Measurements from ENCODE around the gene GAS2L2. TPM values are rescaled to one million over a fixed set of nuclear protein-coding genes. Genes with fewer than 3 reads are reported as not detected.
"Not testable (repeated sequence)": the region's sequence is repeated elsewhere in the genome, so short reads cannot be mapped to it uniquely, and the experiment has no call there.

GAS2L2 gene
- total RNA-seq, 1 experiment from 2014 or later = not detected

DNA sequence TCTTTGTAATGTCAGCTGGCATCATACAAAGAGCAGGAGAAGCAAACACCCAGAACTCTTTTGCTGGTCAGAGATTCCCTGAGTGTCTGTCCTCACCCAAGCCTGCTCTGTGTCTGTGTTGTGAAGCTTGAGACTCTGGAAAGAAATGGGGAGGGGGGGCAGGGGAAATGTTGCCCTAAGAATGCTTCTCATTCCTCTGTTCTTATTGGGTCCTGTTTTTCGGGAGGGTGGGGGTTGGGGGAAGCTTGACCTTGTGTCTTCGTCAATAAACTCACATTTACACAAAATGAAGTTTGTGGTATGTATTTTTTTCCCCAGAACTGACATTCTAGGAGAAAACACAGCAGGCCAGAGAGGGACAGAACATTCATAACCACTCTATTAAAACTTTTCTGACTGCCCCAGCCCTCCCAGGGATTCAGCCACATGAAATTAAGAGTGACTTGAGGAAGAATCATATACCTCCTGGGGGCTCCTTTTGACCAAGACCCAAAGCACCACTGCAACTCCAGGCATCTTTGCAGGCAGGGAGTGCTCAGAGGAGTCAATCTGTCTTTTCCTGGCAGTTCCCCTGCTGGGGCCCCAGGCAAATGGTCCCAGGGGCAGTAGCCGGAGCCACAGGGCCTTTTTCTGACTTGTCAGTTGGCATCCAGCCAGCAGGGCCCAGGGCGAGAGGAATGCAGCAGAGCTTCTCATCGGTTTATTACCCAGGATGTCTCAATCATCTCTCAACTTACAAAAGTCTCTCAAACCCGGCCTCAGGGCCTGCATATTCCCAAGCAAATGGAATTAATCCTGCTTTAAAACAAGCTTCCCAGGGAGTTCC lies 26.7 kb downstream of the GAS2L2 start:
- H3K9me3 ChIP-seq = no peaks in the 10 kb centered on the region
- H3K27me3 ChIP-seq = no peaks in the 10 kb centered on the region
- H3K4me3 ChIP-seq = no peak overlapping the region
- peak; percentile 53 for DNase-seq
- H3K36me3 ChIP-seq = peaks cover 32% of the 10 kb centered on the region

DNA sequence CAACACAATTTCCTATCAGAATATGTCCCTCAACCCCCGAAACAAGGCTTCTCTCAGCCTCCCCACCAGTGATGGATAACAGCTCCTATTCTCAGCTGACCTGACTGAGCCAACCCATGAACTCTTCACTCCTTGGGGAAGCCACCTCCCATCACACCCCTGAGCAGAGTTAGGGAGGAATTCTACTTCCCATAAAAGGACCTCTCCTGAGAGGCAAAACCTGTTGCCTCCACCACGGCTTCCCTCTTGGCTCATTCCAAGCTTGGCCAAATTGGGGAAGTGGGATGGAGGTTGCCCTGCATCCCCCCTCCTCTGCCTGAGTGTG lies 27.3 kb downstream of the GAS2L2 start:
- no peaks in the 10 kb centered on the region for H3K27me3 ChIP-seq
- H3K4me3 ChIP-seq = no peak overlapping the region
- H3K36me3 ChIP-seq = peaks cover 34% of the 10 kb centered on the region
- DNase-seq = no peak
- no peaks in the 10 kb centered on the region for H3K9me3 ChIP-seq

DNA sequence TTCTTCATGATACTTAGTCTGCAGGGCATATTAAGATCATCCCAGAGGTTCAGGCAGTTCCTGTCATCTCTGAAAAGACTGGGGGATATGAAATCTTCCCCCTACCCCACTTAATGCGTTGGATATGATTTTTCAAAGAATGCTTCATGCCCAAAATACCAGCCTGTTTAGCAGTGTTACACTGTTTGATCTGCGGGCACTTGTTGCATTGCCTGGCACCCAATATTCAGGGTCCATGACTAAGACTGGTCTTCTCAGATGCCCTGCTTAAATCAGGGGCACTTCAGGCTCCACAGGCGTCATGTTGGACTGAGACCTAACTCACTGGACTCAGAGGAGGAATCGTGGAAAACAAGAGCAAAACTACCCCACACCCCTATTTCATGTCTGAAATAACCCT lies 28.0 kb downstream of the GAS2L2 start:
- Histone ChIP-seq H3K36me3 (peaks cover 34% of the 10 kb centered on the region), H3K9me3 (no peaks in the 10 kb centered on the region), H3K4me3 (no peak overlapping the region), H3K27me3 (no peaks in the 10 kb centered on the region)
- DNase-seq = no peak

DNA sequence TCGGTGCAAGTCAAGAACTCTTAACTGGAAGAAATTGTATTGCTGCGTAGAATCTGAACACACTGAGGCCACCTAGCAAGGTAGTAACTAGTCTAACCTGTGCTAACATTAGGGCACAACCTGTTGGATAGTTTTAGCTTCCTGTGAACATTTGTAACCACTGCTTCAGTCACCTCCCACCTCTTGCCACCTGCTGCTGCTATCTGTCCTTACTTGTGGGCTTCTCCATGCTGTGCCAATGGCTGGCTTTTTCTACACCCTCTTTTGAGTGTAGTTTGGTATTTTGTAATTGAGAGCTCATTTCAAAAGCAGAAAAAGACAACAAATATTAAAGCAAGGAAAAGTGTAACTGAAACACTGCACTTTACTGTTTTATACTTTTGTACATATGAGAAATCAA lies 29.3 kb downstream of the GAS2L2 start:
- H3K9me3 ChIP-seq = no peaks in the 10 kb centered on the region
- no peak for DNase-seq
- no peak overlapping the region for H3K4me3 ChIP-seq
- no peaks in the 10 kb centered on the region for H3K27me3 ChIP-seq
- H3K36me3 ChIP-seq = peaks cover 36% of the 10 kb centered on the region

DNA sequence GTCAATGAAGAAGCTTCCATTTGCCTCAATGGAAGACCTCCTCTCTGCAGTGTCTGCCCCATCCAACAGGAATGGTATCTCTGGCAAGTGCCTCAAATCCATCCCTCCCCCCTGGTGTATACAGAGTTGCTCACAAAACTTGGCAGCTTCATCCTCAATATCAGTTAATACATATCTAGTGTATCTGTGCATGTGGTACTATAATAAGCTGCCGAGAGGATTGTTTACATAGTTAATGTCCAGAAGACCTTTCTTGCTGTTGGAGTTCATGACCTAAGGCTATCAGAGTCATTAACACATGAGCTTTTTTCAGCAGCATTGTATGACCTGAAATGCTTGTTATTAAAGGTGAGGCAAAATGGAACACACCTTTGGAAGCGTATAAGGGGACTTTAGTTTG lies 35.6 kb downstream of the GAS2L2 start:
- Histone ChIP-seq H3K4me3 (no peak overlapping the region), H3K36me3 (peaks cover 35% of the 10 kb centered on the region), H3K27me3 (no peaks in the 10 kb centered on the region), H3K9me3 (no peaks in the 10 kb centered on the region)
- DNase-seq = no peak

DNA sequence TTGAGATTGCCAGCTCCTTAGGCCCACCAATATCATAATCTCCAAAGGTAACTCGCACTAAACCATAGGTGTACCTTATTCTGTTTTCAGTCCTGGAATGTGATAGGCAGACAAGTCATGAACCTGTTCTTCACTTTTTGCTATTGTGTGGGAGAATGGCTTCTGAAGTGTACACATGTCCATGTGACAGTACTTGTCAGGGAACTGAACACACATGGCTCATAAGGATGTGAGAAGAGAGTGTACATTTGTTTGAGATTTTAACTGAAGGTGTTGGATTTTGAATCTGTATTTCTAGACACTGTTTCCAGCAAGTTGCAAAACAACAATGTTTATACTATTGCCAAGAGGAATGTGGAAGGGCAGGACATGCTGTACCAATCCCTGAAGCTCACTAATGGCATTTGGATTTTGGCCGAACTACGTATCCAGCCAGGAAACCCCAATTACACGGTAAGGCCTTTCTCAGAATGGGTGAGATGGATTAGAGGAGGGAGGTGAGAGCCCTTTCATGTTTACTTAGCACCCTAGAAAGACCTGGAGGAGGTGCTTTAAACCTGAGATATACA lies 36.1 kb downstream of the GAS2L2 start:
- DNase-seq = no peak

DNA sequence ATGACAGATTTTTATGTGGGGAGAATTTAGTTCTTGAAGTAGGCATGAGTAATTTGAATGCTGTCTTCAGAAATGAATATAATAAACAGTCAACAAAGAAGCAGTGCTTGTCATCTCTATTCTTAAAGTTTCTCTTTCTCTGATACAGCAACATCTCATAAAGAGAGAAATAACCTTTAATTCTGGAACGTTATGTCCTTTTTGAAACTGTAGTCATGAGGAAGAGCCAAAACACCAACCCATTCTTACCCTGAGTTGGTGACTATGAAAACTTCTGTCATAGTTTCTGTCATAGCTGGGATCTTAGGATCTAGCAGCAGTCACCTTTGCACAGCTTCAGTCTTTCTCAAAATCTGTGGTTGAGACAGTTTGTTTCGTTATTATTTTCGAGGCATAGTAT lies 36.9 kb downstream of the GAS2L2 start:
- no peaks in the 10 kb centered on the region for H3K9me3 ChIP-seq
- DNase-seq = no peak
- H3K4me3 ChIP-seq = no peak overlapping the region
- no peaks in the 10 kb centered on the region for H3K27me3 ChIP-seq
- peaks cover 44% of the 10 kb centered on the region for H3K36me3 ChIP-seq

More for the DNA sequence above, 36.1 kb downstream of the GAS2L2 start:
- Histone ChIP-seq H3K36me3 (peaks cover 39% of the 10 kb centered on the region), H3K9me3 (no peaks in the 10 kb centered on the region), H3K27me3 (no peaks in the 10 kb centered on the region), H3K4me3 (no peak overlapping the region)

DNA sequence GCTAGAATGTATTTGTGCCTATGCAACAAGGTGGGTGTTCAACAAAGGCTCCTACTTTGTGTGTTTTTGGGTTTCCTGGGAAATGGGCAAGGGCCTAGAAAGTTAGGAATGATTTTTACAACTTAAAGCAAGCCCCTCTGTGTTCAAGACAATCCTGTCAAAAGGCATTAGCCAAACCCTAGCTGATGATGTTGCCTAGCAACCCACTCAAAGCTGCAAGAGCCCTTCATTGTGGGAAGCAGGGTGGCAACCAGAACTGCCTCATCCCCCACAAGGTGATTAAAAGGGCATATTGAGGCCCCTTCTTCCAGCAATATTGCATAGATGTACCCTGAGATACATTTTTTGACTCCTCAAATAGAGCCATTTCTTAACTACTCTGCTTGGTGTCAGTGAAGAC lies 37.6 kb downstream of the GAS2L2 start:
- no peak for DNase-seq
- Histone ChIP-seq H3K27me3 (no peaks in the 10 kb centered on the region), H3K36me3 (peaks cover 46% of the 10 kb centered on the region)

DNA sequence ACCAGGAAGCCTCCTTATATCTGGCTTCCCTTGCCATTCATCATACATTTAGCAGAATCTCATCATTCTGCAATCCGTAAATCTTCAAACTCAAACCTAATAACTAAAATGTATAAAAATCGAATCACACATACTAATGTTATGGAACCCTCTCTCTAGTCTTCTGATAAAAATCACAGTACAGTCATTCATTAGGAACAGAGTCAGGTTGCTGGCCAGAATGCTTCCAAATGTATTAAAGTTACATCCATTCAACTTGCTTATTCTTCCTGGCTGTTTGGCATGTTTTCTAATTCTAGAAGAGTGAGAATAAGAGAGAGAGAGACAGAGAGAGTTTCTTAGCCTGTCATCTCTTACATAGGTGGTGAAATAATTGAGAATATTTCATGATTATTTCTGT lies 38.1 kb downstream of the GAS2L2 start:
- Histone ChIP-seq H3K36me3 (peaks cover 49% of the 10 kb centered on the region), H3K27me3 (no peaks in the 10 kb centered on the region), H3K4me3 (no peak overlapping the region), H3K9me3 (no peaks in the 10 kb centered on the region)
- DNase-seq = no peak

More for the DNA sequence above, 37.6 kb downstream of the GAS2L2 start:
- Histone ChIP-seq H3K9me3 (no peaks in the 10 kb centered on the region), H3K4me3 (no peak overlapping the region)

DNA sequence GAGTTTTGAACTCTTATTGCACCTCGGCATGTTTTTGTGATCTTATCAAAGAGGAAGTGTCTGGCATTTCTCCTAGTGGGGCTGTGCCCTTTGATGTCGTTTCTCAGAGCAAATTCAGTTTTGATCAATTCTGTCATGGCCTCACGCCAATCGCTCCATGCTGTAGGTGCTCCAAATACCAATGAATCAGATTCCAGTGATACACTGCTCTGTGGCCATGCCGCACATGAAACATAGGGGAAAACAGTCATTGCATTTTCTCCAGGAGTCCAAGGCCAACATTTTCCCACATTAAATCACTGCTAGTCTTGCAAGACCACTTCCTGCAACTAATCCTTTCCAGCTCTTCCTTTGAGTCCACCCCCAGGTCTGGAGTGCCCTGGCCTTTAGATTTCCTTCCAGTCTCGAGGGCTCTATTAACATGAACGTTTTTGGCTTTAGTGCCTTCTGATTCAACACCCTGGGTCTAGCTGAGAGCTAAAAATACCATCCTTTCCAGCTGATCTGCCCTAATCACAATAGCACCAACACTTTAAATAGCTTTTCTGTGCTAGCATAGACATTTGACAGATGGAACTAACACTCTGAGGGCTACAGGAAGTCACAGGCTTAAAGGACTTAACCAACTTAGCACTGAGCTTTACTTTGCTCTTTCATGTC lies 39.8 kb downstream of the GAS2L2 start:
- DNase-seq = no peak

DNA sequence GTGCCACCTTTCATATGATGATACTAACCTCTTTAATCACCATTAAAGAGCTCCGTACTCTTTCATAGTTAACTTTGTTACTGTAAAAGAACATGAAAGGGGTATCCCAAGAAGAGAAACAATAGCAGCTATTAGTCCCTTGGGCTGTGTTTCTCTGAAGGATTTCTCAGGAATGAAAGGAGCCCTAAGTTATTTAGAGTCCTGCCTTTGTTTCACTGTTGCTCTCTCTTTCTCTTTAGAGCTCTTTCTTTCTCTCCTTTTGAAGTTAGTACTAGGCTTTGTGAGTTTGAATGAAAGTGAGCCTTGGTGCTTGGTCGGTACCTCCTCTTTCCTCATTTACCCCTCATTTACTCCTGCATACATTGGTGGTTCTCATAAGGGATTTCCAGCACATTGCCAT lies 42.1 kb downstream of the GAS2L2 start:
- DNase-seq = no peak
- Histone ChIP-seq H3K9me3 (no peaks in the 10 kb centered on the region), H3K4me3 (no peak overlapping the region), H3K27me3 (no peaks in the 10 kb centered on the region), H3K36me3 (peaks cover 43% of the 10 kb centered on the region)

More for the DNA sequence above, 39.8 kb downstream of the GAS2L2 start:
- Histone ChIP-seq H3K9me3 (no peaks in the 10 kb centered on the region), H3K36me3 (peaks cover 55% of the 10 kb centered on the region), H3K27me3 (no peaks in the 10 kb centered on the region), H3K4me3 (no peak overlapping the region)

DNA sequence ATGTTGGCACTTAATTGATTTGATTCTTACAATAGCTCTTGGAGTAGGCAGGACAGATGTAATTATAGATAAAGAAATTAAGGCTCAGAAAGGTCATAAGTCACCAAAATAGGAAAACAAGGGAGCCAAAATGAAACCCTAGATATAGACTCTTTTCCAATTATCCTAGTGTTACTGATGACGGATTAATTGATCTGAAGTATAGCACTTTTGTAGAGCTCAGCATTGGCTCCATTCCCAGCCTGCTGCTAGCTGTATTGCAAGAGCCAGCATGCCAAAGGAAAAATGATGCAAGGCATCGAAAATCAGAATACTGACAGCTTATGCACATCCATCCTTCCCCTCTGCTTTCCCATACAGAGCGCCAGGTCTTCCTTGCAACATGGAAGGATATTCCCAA lies 43.2 kb downstream of the GAS2L2 start:
- no peak for DNase-seq
- H3K4me3 ChIP-seq = no peak overlapping the region
- no peaks in the 10 kb centered on the region for H3K9me3 ChIP-seq
- no peaks in the 10 kb centered on the region for H3K27me3 ChIP-seq
- H3K36me3 ChIP-seq = peaks cover 43% of the 10 kb centered on the region

DNA sequence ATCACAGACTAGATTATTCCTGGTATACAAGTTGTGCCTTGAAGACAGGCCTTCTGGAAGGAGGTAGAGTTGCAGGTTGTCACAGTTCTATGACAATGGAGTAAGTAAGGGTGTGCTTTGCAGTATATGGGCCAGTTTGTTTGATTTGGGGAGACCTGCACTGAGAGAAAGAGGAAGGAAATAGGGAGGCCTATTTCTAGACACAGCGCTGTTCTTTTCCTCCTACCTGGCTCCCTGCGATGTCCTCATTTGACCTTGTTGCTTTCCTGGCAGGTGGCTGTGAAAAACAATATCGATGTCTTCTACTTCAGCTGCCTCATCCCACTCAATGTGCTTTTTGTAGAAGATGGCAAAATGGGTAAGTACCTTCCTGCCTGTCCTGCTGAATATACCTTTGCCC lies 44.1 kb downstream of the GAS2L2 start:
- no peak for DNase-seq
- Histone ChIP-seq H3K27me3 (no peaks in the 10 kb centered on the region), H3K4me3 (no peak overlapping the region), H3K9me3 (no peaks in the 10 kb centered on the region), H3K36me3 (peaks cover 35% of the 10 kb centered on the region)

DNA sequence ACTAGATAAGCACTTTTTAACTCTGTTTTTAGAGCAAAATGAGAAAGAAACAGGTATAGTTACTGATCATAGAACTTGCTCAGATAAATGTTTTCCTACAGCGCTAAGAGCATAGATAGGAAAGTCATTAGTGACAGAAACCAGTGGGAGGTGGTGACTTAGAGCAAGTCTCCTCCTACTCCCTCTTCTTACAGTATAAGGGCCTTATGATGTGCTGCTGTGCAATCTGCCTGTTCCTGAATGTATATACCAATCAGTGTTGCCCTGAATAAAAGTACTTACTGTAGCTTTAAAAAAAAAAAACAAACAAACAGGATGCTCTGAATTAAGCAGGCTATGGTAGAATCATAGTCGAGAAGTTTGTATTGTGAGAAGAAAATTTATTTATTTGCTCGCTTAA lies 44.9 kb downstream of the GAS2L2 start:
- Histone ChIP-seq H3K4me3 (no peak overlapping the region), H3K9me3 (no peaks in the 10 kb centered on the region), H3K36me3 (peaks cover 29% of the 10 kb centered on the region), H3K27me3 (no peaks in the 10 kb centered on the region)
- no peak for DNase-seq

DNA sequence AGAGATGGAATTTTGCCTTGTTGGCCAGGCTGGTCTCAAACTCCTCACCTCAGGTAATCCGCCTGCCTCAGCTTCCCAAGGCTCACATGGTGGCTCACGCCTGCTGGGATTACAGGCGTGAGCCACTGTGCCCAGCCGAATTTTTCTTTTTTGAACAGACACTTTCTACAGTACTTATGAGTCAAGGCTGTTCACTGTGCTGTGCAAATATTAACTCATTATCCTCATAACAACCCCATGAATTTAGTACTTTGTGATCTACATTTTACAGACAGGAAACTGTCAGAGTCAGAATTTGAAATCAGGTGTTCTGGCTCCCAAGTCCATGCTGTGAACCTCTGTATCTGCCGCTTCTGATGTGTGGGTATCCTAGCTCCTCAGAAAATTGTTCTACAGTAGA lies 47.3 kb downstream of the GAS2L2 start:
- Histone ChIP-seq H3K36me3 (peaks cover 18% of the 10 kb centered on the region), H3K4me3 (no peak overlapping the region), H3K27me3 (no peaks in the 10 kb centered on the region), H3K9me3 (no peaks in the 10 kb centered on the region)
- DNase-seq = no peak

DNA sequence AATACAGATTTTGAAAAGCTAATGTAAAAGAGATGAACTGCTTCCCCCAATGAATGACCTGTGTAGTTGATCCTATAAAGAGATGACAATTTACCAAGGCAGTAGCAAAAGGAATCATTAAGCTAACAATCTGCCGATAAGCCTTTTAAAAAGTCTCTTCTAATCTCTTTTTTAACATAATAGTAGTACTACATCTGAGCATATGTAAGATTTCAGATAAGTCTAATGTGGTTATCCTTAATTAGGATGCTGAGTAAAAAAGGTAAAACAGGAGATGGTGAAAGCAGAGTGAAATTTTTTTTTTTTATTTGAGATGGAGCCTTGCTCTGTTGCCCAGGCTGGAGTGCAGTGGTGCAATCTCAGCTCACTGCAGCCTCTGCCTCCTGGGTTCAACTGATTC lies 47.8 kb downstream of the GAS2L2 start:
- Histone ChIP-seq H3K4me3 (no peak overlapping the region), H3K27me3 (no peaks in the 10 kb centered on the region), H3K36me3 (peaks cover 16% of the 10 kb centered on the region), H3K9me3 (no peaks in the 10 kb centered on the region)
- no peak for DNase-seq

DNA sequence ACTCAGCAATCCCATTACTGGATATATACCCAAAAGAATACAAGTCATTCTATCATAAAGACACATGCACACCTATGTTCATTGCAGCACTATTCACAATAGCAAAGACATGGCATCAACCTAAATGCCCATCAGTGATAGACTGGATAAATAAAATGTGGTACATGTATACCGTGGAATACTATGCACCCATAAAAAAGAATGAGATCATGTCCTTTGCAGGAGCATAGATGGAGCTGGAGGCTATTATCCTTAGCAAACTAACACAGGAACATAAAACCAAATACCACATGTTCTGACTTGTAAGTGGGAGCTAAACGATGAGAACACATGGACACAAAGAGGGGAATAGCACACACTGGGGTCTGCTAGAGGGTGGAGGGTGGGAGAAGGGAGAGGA lies 49.7 kb downstream of the GAS2L2 start:
- not testable (repeated sequence) for H3K4me3 ChIP-seq, DNase-seq, H3K36me3 ChIP-seq, H3K27me3 ChIP-seq, H3K9me3 ChIP-seq

DNA sequence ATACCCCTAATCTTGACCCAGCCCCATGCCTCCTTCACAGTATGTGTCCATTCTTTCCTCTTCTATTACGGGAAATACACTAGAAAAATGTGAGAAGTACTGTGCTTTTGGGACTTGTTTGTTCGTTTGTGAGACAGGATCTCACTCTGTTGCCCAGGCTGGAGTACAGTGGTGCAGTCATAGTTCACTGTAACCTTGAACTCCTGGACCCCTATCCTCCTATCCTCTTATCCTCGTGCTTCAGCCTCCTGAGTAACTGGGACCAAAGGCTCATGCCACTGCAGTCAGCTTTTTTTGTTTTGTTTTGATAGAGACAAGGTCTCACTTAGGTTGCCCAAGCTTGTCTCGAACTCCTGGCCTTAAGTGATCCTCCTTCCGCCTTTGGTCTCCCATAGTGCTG lies 51.5 kb downstream of the GAS2L2 start:
- H3K9me3 ChIP-seq = no peaks in the 10 kb centered on the region
- peaks cover 13% of the 10 kb centered on the region for H3K36me3 ChIP-seq
- no peaks in the 10 kb centered on the region for H3K27me3 ChIP-seq
- no peak for DNase-seq
- H3K4me3 ChIP-seq = no peak overlapping the region
